ENCODE results near the gene STARD9. TPM values are rescaled to one million over a fixed set of nuclear protein-coding genes. Genes with fewer than 3 reads are reported as not detected.

The STARD9 gene
- total RNA-seq, 2 experiments from 2014 or later = 12.8 to 13.0 TPM

GRCh38 chr15:42608752-42609488, 33.5 kb downstream of the STARD9 start:
- ChIA-PET POLR2A (interaction anchor here (1.1 to 2.3 kb wide), 4 partner anchors 27 to 118 kb away, joined by 3 to 11 read pairs (median 10); partner anchors contain the start of genes HAUS2, LRRC57 and STARD9), CTCF (interaction anchor here (1.3 to 1.8 kb wide), 4 partner anchors 17 to 42 kb away, joined by 4 to 9 read pairs (median 4); partner anchors contain the start of gene STARD9)
- Mint-ChIP-seq H3K27ac (peak overlapping the region; percentile 84), H3K9me3 (ENCODE audit: insufficient read depth) (no peaks in the 10 kb centered on the region), H3K4me1 (ENCODE audit: low read depth) (peaks cover 57% of the 10 kb centered on the region), H3K27me3 (ENCODE audit: low read depth) (no peaks in the 10 kb centered on the region), H3K36me3 (ENCODE audit: low read depth) (peaks cover 9% of the 10 kb centered on the region), H3K4me3 (peak overlapping the region; percentile 41)
- ATAC-seq = peak; percentile 32
- peak; percentile 28 for DNase-seq

- ATAC-seq (no peak), DNase-seq (no peak)
- Mint-ChIP-seq H3K4me1 (ENCODE audit: low read depth) (peaks cover 33% of the 10 kb centered on the region), H3K9me3 (ENCODE audit: insufficient read depth) (no peaks in the 10 kb centered on the region), H3K27ac (no peak overlapping the region), H3K27me3 (ENCODE audit: low read depth) (no peaks in the 10 kb centered on the region), H3K36me3 (ENCODE audit: low read depth) (peaks cover 3% of the 10 kb centered on the region), H3K4me3 (no peak overlapping the region)
- POLR2A ChIA-PET = no interaction called here
- CTCF ChIA-PET = interaction anchor here (0.7 kb wide), 1 partner anchor 13 kb away, joined by 4 read pairs; no protein-coding TSS in a partner anchor
These were observed 36.1 kb downstream of the STARD9 start for GRCh38 chr15:42611532-42611931.

- ATAC-seq (no peak), DNase-seq (no peak)
- POLR2A ChIA-PET = no interaction called here
- no peaks in the 10 kb centered on the region for H3K27me3 Mint-ChIP-seq (ENCODE audit: low read depth)
- H3K27ac Mint-ChIP-seq = no peak overlapping the region
- no peak overlapping the region for H3K4me3 Mint-ChIP-seq
- no peaks in the 10 kb centered on the region for H3K9me3 Mint-ChIP-seq (ENCODE audit: insufficient read depth)
- no peaks in the 10 kb centered on the region for H3K36me3 Mint-ChIP-seq (ENCODE audit: low read depth)
- peaks cover 26% of the 10 kb centered on the region for H3K4me1 Mint-ChIP-seq (ENCODE audit: low read depth)
- CTCF ChIA-PET = no interaction called here
These were observed 37.0 kb downstream of the STARD9 start for GRCh38 chr15:42612367-42612912.

- Mint-ChIP-seq H3K4me3 (no peak overlapping the region), H3K27ac (no peak overlapping the region), H3K27me3 (ENCODE audit: low read depth) (no peaks in the 10 kb centered on the region), H3K4me1 (ENCODE audit: low read depth) (peaks cover 10% of the 10 kb centered on the region), H3K9me3 (ENCODE audit: insufficient read depth) (no peaks in the 10 kb centered on the region), H3K36me3 (ENCODE audit: low read depth) (peaks cover 1% of the 10 kb centered on the region)
- DNase-seq (no peak), ATAC-seq (no peak)
- ChIA-PET CTCF (no interaction called here), POLR2A (interaction anchor here (0.6 kb wide), 1 partner anchor 22 kb away, joined by 3 read pairs; no protein-coding TSS in a partner anchor)
These were observed 40.7 kb downstream of the STARD9 start for GRCh38 chr15:42616107-42616506.

GRCh38 chr15:42619656-42620371, 44.4 kb downstream of the STARD9 start:
- ATAC-seq (no peak), DNase-seq (no peak)
- POLR2A ChIA-PET = interaction anchor here (0.5 to 0.6 kb wide), 3 partner anchors 28 to 412 kb away, joined by 3 read pairs; partner anchors contain the start of gene VPS39
- H3K27me3 Mint-ChIP-seq (ENCODE audit: low read depth) = no peaks in the 10 kb centered on the region
- H3K4me3 Mint-ChIP-seq = no peak overlapping the region
- CTCF ChIA-PET = interaction anchor here (0.9 kb wide), 1 partner anchor 27 kb away, joined by 3 read pairs; no protein-coding TSS in a partner anchor
- peaks cover 1% of the 10 kb centered on the region for H3K36me3 Mint-ChIP-seq (ENCODE audit: low read depth)
- H3K9me3 Mint-ChIP-seq (ENCODE audit: insufficient read depth) = no peaks in the 10 kb centered on the region
- H3K4me1 Mint-ChIP-seq (ENCODE audit: low read depth) = peaks cover 14% of the 10 kb centered on the region
- H3K27ac Mint-ChIP-seq = no peak overlapping the region

- H3K9me3 Mint-ChIP-seq (ENCODE audit: insufficient read depth) = no peaks in the 10 kb centered on the region
- POLR2A ChIA-PET = no interaction called here
- no peak overlapping the region for H3K4me3 Mint-ChIP-seq
These were observed 46.0 kb downstream of the STARD9 start for GRCh38 chr15:42621386-42621785.

GRCh38 chr15:42621996-42622925, 46.9 kb downstream of the STARD9 start:
- Mint-ChIP-seq H3K27me3 (ENCODE audit: low read depth) (no peaks in the 10 kb centered on the region), H3K36me3 (ENCODE audit: low read depth) (peaks cover 1% of the 10 kb centered on the region), H3K27ac (no peak overlapping the region), H3K4me3 (no peak overlapping the region), H3K4me1 (ENCODE audit: low read depth) (peaks cover 14% of the 10 kb centered on the region), H3K9me3 (ENCODE audit: insufficient read depth) (no peaks in the 10 kb centered on the region)
- DNase-seq = no peak
- no peak for ATAC-seq
- ChIA-PET POLR2A (no interaction called here), CTCF (interaction anchor here (0.9 to 1.9 kb wide), 3 partner anchors 10 to 40 kb away, joined by 3 to 6 read pairs (median 5); no protein-coding TSS in a partner anchor)

More at GRCh38 chr15:42621386-42621785, 46.0 kb downstream of the STARD9 start:
- Mint-ChIP-seq H3K27ac (no peak overlapping the region), H3K27me3 (ENCODE audit: low read depth) (no peaks in the 10 kb centered on the region), H3K36me3 (ENCODE audit: low read depth) (peaks cover 1% of the 10 kb centered on the region), H3K4me1 (ENCODE audit: low read depth) (peaks cover 14% of the 10 kb centered on the region)
- no peak for ATAC-seq
- CTCF ChIA-PET = interaction anchor here (0.9 to 1.9 kb wide), 3 partner anchors 11 to 39 kb away, joined by 3 to 6 read pairs (median 5); no protein-coding TSS in a partner anchor
- no peak for DNase-seq

- ChIA-PET CTCF (interaction anchor here (1.8 kb wide), 1 partner anchor 12 kb away, joined by 4 read pairs; no protein-coding TSS in a partner anchor), POLR2A (no interaction called here)
- no peaks in the 10 kb centered on the region for H3K36me3 Mint-ChIP-seq (ENCODE audit: low read depth)
- H3K27ac Mint-ChIP-seq = no peak overlapping the region
- H3K27me3 Mint-ChIP-seq (ENCODE audit: low read depth) = no peaks in the 10 kb centered on the region
- DNase-seq (no peak), ATAC-seq (no peak)
- peaks cover 14% of the 10 kb centered on the region for H3K4me1 Mint-ChIP-seq (ENCODE audit: low read depth)
- H3K4me3 Mint-ChIP-seq = no peak overlapping the region
- no peaks in the 10 kb centered on the region for H3K9me3 Mint-ChIP-seq (ENCODE audit: insufficient read depth)
These were observed 48.5 kb downstream of the STARD9 start for GRCh38 chr15:42623951-42624350.

- ATAC-seq (no peak), DNase-seq (no peak)
- Mint-ChIP-seq H3K9me3 (ENCODE audit: insufficient read depth) (no peaks in the 10 kb centered on the region), H3K36me3 (ENCODE audit: low read depth) (peaks cover 8% of the 10 kb centered on the region), H3K4me3 (no peak overlapping the region), H3K27me3 (ENCODE audit: low read depth) (no peaks in the 10 kb centered on the region), H3K27ac (no peak overlapping the region), H3K4me1 (ENCODE audit: low read depth) (peaks cover 3% of the 10 kb centered on the region)
- CTCF ChIA-PET = no interaction called here
- POLR2A ChIA-PET = no interaction called here
These were observed 52.1 kb downstream of the STARD9 start for GRCh38 chr15:42627485-42627884.

GRCh38 chr15:42628761-42629160, 53.4 kb downstream of the STARD9 start:
- no peaks in the 10 kb centered on the region for H3K9me3 Mint-ChIP-seq (ENCODE audit: insufficient read depth)
- no peak overlapping the region for H3K4me3 Mint-ChIP-seq
- POLR2A ChIA-PET = no interaction called here
- H3K27me3 Mint-ChIP-seq (ENCODE audit: low read depth) = no peaks in the 10 kb centered on the region
- CTCF ChIA-PET = no interaction called here
- H3K4me1 Mint-ChIP-seq (ENCODE audit: low read depth) = peaks cover 2% of the 10 kb centered on the region
- no peak overlapping the region for H3K27ac Mint-ChIP-seq
- ATAC-seq (no peak), DNase-seq (no peak)
- peaks cover 8% of the 10 kb centered on the region for H3K36me3 Mint-ChIP-seq (ENCODE audit: low read depth)

GRCh38 chr15:42632105-42632675, 56.8 kb downstream of the STARD9 start:
- ATAC-seq = no peak
- Mint-ChIP-seq H3K27me3 (ENCODE audit: low read depth) (no peaks in the 10 kb centered on the region), H3K4me1 (ENCODE audit: low read depth) (peaks cover 2% of the 10 kb centered on the region)

More at GRCh38 chr15:42632105-42632675, 56.8 kb downstream of the STARD9 start:
- Mint-ChIP-seq H3K27ac (no peak overlapping the region), H3K36me3 (ENCODE audit: low read depth) (peaks cover 13% of the 10 kb centered on the region), H3K9me3 (ENCODE audit: insufficient read depth) (no peaks in the 10 kb centered on the region), H3K4me3 (no peak overlapping the region)
- ChIA-PET POLR2A (no interaction called here), CTCF (interaction anchor here (1.7 kb wide), 1 partner anchor 10 kb away, joined by 5 read pairs; no protein-coding TSS in a partner anchor)
- no peak for DNase-seq

All from activated CD8-positive, alpha-beta T cell treated with anti-CD3 and anti-CD28 coated beads, Interleukin-2, amount 10 ng/mL, durations not matched to agents 7 days and 5 days (primary cell).